GM12875 (cell line): ENCODE results near the gene TP73.

Experiments
- H3K4me3 ChIP-seq: one replicate; pipeline ENCODE4 v1.5.1; 2011; ENCODE audit warnings: low read depth, low read length, control low read depth
- TF ChIP-seq, protein P1 (sequence below): IDR thresholded peaks from 2 replicates; pipeline ENCODE4 v1.5.1; 2011; ENCODE audit warnings: low read depth, mild to moderate bottlenecking, control low read depth, inconsistent platforms, low read length, moderate library complexity, borderline replicate concordance; ENCODE audit not compliant: insufficient read depth

The TP73 gene

GRCh38 chr1:3651930-3652547 is at the start of gene TP73:
Gene TP73, plus strand, starts transcription at chr1:3652516. Its CDS starts 29,850 bp downstream, at chr1:3682366.
- TF ChIP-seq, protein P1, sequence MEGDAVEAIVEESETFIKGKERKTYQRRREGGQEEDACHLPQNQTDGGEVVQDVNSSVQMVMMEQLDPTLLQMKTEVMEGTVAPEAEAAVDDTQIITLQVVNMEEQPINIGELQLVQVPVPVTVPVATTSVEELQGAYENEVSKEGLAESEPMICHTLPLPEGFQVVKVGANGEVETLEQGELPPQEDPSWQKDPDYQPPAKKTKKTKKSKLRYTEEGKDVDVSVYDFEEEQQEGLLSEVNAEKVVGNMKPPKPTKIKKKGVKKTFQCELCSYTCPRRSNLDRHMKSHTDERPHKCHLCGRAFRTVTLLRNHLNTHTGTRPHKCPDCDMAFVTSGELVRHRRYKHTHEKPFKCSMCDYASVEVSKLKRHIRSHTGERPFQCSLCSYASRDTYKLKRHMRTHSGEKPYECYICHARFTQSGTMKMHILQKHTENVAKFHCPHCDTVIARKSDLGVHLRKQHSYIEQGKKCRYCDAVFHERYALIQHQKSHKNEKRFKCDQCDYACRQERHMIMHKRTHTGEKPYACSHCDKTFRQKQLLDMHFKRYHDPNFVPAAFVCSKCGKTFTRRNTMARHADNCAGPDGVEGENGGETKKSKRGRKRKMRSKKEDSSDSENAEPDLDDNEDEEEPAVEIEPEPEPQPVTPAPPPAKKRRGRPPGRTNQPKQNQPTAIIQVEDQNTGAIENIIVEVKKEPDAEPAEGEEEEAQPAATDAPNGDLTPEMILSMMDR: no peak
- peak within 1 kb of the TSS; percentile 68 for H3K4me3 ChIP-seq

DNA sequence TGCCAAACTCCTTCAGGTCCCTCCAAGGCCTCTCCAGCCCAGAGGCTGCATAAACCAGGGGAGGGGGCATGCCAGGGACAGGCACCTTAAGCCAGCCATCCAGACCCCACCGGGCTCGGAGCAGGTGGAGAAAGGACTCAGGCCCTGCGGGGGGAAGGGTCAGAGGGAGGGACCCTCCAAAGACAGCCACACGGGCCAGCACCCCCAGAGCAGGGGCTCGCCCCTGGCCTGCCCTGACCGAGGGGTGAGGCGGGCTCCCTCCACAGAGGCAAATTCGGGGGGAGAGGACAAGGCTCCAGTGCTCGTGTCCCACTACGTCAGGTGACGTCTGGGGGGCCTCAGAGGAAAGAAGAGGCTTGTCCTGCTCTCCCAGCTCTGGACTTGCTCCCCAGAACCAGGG is 49.2 kb upstream of the TP73 start:
- no peak overlapping the region for H3K4me3 ChIP-seq
- TF ChIP-seq, protein P1: no peak

- TF ChIP-seq, protein P1: no peak
- no peak overlapping the region for H3K4me3 ChIP-seq
Observed at GRCh38 chr1:3603571-3604467, 48.5 kb upstream of the TP73 start.

DNA sequence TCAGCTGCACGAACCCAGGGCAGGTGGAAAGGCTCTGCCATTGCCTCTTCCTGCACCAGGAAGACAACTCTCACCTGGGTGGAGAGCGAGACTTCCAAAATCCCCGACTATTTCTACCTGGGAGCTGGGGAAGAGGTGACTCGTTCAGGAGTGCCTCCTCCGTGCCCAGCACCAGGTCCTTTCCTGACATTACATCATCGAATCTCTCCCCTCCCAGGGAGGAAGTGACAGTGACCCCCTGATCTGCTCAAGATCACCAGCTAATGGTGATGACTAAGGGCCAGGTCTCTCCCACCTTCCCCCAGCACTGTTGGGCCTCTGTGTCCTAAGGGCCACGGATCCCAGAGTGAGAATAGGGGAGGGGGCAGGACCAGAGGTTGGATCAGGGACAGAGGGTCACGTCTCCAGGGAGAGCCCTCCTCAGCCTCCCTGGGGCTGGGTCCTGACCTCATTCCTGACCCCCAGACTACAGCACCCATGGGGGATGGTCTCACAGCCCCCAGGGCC is 47.8 kb upstream of the TP73 start:
- TF ChIP-seq, protein P1: no peak
- H3K4me3 ChIP-seq: no peak overlapping the region

GRCh38 chr1:3604997-3605823 is 47.1 kb upstream of the TP73 start:
- H3K4me3 ChIP-seq: no peak overlapping the region
- TF ChIP-seq, protein P1: no peak

- no peak overlapping the region for H3K4me3 ChIP-seq
- TF ChIP-seq, protein P1: no peak
Observed at GRCh38 chr1:3606779-3607702, 45.3 kb upstream of the TP73 start.
